ENCODE data around the gene NPAS2.

NPAS2 gene

GRCh38 chr2:100819370-100820272 lies at the start of gene NPAS2:
Gene NPAS2, plus strand, starts transcription at chr2:100820139. Its CDS starts 84,616 bp downstream, at chr2:100904755.
- DNase-seq = no peak

- DNase-seq = no peak
Observed at GRCh38 chr2:100771125-100771524, 48.8 kb upstream of the NPAS2 start.

- no peak for DNase-seq
Observed at GRCh38 chr2:100773538-100773937, 46.4 kb upstream of the NPAS2 start.

- DNase-seq = no peak
Observed at GRCh38 chr2:100776445-100776844, 43.5 kb upstream of the NPAS2 start.

- no peak for DNase-seq
Observed at GRCh38 chr2:100778637-100779450, 41.1 kb upstream of the NPAS2 start.

- DNase-seq = no peak
Observed at GRCh38 chr2:100779908-100780202, 40.1 kb upstream of the NPAS2 start.

- no peak for DNase-seq
Observed at GRCh38 chr2:100780203-100781008, 39.5 kb upstream of the NPAS2 start.

GRCh38 chr2:100781009-100781325 lies 39.0 kb upstream of the NPAS2 start:
- no peak for DNase-seq

- no peak for DNase-seq
Observed at GRCh38 chr2:100781523-100782379, 38.2 kb upstream of the NPAS2 start.

GRCh38 chr2:100782380-100782878 lies 37.5 kb upstream of the NPAS2 start:
- DNase-seq = no peak

GRCh38 chr2:100783987-100784386 lies 36.0 kb upstream of the NPAS2 start:
- DNase-seq = no peak

- no peak for DNase-seq
Observed at GRCh38 chr2:100784681-100785080, 35.3 kb upstream of the NPAS2 start.

- no peak for DNase-seq
Observed at GRCh38 chr2:100785626-100786296, 34.2 kb upstream of the NPAS2 start.

- no peak for DNase-seq
Observed at GRCh38 chr2:100786297-100786658, 33.7 kb upstream of the NPAS2 start.

- DNase-seq = no peak
Observed at GRCh38 chr2:100786985-100787384, 33.0 kb upstream of the NPAS2 start.

- no peak for DNase-seq
Observed at GRCh38 chr2:100789361-100789760, 30.6 kb upstream of the NPAS2 start.

- DNase-seq = no peak
Observed at GRCh38 chr2:100791294-100791935, 28.5 kb upstream of the NPAS2 start.

- no peak for DNase-seq
Observed at GRCh38 chr2:100791936-100792308, 28.0 kb upstream of the NPAS2 start.

- no peak for DNase-seq
Observed at GRCh38 chr2:100793220-100793619, 26.7 kb upstream of the NPAS2 start.

- DNase-seq = no peak
Observed at GRCh38 chr2:100793982-100794381, 26.0 kb upstream of the NPAS2 start.

- no peak for DNase-seq
Observed at GRCh38 chr2:100796499-100797100, 23.3 kb upstream of the NPAS2 start.

Data from activated CD4-positive, alpha-beta T cell treated with anti-CD3 and anti-CD28 coated beads for 1 hour (primary cell).